Stimulated activated memory B cell treated with anti-CD40 and anti-IgM and Interleukin-4, amounts not matched to agents 10 μg/mL and 1 μg/mL and 100 μg/mL, for 72 hours (primary cell): Measurements from ENCODE around the gene SAMD8.

Experiments
- ATAC-seq: fragments of 150-1000 bp; cut with Tn5 transposase; 2 replicates; pipeline ENCODE4 v1.10.0; 2021
- H3K27ac Mint-ChIP-seq: one replicate; pipeline ENCODE4 v1.8.0; 2022; ENCODE audit warnings: mild to moderate bottlenecking, mixed read lengths
- H3K27me3 Mint-ChIP-seq: one replicate; pipeline ENCODE4 v1.8.0; 2022; ENCODE audit warnings: mixed read lengths
- H3K36me3 Mint-ChIP-seq: one replicate; pipeline ENCODE4 v1.8.0; 2022; ENCODE audit warnings: mixed read lengths
- H3K4me1 Mint-ChIP-seq: one replicate; pipeline ENCODE4 v1.8.0; 2022; ENCODE audit warnings: mixed read lengths
- H3K4me3 Mint-ChIP-seq: one replicate; pipeline ENCODE4 v1.8.0; 2022; ENCODE audit warnings: mild to moderate bottlenecking, moderate library complexity, mixed read lengths
- H3K9me3 Mint-ChIP-seq: one replicate; pipeline ENCODE4 v1.8.0; 2022; ENCODE audit warnings: mixed read lengths

The SAMD8 gene

DNA sequence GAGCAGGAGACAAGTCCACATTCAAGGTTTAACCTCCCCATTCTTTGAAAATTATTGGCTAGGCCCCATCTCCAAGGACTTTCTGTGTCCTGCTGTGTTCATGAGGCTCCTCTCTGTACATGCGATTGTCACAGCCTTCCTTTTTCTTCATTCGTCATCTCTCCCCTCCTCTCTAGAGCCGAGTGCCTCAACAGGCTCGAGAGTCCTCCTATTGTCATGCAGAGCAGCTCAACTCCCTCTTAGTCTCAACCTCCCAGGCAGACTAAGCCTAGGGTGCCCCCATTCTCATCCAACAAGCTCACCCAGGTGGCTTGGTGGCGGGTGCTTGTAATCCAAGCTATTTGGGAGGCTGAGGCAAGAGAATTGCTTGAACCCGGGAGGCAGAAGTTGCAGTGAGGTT is 35.1 kb upstream of the SAMD8 start:
- Mint-ChIP-seq H3K4me3 (no peak overlapping the region), H3K9me3 (peaks cover 2% of the 10 kb centered on the region), H3K27ac (no peak overlapping the region), H3K27me3 (no peaks in the 10 kb centered on the region), H3K4me1 (no peaks in the 10 kb centered on the region), H3K36me3 (no peaks in the 10 kb centered on the region)
- ATAC-seq = no peak

DNA sequence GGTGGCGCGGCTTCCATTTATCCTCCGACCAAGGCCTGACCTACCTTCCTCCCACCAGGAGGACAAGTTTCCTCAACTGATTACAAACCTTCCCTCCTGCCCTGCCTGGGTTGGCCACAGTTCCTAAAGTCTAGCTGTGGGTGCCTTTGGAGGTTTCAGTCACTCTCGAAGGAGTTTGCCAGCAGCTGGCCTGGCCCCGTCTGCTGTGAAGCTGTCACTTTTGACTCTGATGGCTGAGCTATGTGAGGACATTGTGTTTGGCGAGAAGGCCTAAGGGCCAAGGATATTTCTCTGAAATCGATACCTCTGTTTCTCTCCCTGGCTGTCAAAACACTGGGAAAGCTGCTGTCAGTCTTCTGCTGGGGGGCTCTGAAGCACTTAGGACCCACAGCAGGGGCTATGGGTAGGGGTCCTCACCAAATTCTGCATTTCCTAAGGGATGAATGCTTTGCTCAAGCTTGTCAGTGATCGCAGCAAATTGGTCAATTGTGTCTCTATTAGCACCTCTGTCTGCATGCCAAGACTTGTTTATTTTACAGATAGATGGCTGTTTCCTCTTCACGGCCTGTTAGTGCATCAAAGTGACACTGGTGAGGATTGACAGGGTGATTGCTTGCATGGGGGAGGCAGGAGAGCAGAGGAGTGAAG is 31.9 kb upstream of the SAMD8 start:
- Mint-ChIP-seq H3K27ac (no peak overlapping the region), H3K4me3 (no peak overlapping the region), H3K36me3 (no peaks in the 10 kb centered on the region), H3K4me1 (no peaks in the 10 kb centered on the region), H3K27me3 (no peaks in the 10 kb centered on the region), H3K9me3 (peaks cover 5% of the 10 kb centered on the region)
- no peak for ATAC-seq

GRCh38 chr10:75080554-75080953 is 30.9 kb upstream of the SAMD8 start:
- Mint-ChIP-seq H3K36me3 (no peaks in the 10 kb centered on the region), H3K27ac (no peak overlapping the region), H3K4me3 (no peak overlapping the region), H3K27me3 (no peaks in the 10 kb centered on the region), H3K9me3 (peaks cover 5% of the 10 kb centered on the region), H3K4me1 (no peaks in the 10 kb centered on the region)
- no peak for ATAC-seq

DNA sequence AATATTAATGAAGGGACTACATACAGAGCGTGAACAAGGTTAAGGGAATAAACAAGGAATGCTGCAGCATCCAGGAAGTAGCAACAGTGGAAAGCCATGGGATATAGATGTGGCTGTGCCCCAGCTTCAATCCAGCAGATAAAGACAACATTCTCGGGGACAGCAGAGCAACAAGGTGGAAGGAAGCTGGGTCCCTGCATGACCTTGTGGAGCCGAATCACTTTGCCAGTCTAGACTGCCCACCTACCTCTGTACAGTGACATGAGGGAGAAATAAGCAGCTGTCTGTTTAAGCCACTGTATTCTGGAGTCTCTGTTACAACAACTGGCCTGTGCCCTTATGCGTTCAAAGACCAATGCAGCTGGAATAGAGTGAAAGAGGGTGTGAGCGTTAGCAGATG is 30.1 kb upstream of the SAMD8 start:
- H3K27me3 Mint-ChIP-seq = no peaks in the 10 kb centered on the region
- H3K4me1 Mint-ChIP-seq = no peaks in the 10 kb centered on the region
- H3K9me3 Mint-ChIP-seq = peaks cover 5% of the 10 kb centered on the region
- no peaks in the 10 kb centered on the region for H3K36me3 Mint-ChIP-seq
- H3K27ac Mint-ChIP-seq = no peak overlapping the region
- H3K4me3 Mint-ChIP-seq = no peak overlapping the region
- ATAC-seq = no peak

GRCh38 chr10:75083972-75084833 is 27.3 kb upstream of the SAMD8 start:
- Mint-ChIP-seq H3K4me1 (no peaks in the 10 kb centered on the region), H3K36me3 (no peaks in the 10 kb centered on the region), H3K4me3 (no peak overlapping the region), H3K27me3 (no peaks in the 10 kb centered on the region), H3K27ac (no peak overlapping the region), H3K9me3 (peaks cover 5% of the 10 kb centered on the region)
- no peak for ATAC-seq

DNA sequence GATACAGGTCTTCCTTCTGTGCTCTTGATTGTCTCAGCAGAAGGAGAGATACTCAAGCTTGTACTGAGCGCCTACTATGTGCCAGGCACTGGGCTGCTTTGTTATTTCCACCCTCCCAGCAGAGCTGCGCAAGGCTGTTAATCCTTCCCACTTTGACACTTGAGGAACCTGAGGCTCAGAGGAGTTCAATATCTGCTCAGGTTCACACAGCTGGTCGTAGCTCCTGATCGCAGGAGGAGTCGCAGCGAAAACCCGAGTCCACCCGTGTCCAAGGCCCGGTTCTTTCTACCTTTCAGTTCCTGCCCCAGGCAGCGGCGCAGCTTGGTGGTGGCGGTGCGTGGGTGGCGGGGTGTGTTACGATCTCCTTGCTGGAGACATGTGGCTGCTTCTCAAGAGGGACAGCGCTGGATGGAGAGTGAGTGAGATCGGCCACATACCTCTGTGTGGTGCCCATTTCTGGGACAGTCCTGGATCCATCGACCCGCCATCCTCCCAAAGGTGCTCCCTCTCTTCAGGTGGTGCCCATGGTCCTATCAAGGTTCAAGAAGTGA is 26.5 kb upstream of the SAMD8 start:
- H3K27me3 Mint-ChIP-seq = no peaks in the 10 kb centered on the region
- H3K27ac Mint-ChIP-seq = no peak overlapping the region
- H3K9me3 Mint-ChIP-seq = peaks cover 5% of the 10 kb centered on the region
- no peak for ATAC-seq
- H3K36me3 Mint-ChIP-seq = no peaks in the 10 kb centered on the region
- H3K4me3 Mint-ChIP-seq = no peak overlapping the region
- no peaks in the 10 kb centered on the region for H3K4me1 Mint-ChIP-seq

GRCh38 chr10:75086278-75086934 is 25.1 kb upstream of the SAMD8 start:
- no peak overlapping the region for H3K4me3 Mint-ChIP-seq
- H3K27ac Mint-ChIP-seq = no peak overlapping the region
- H3K9me3 Mint-ChIP-seq = peaks cover 3% of the 10 kb centered on the region
- no peak for ATAC-seq
- no peaks in the 10 kb centered on the region for H3K36me3 Mint-ChIP-seq
- no peaks in the 10 kb centered on the region for H3K27me3 Mint-ChIP-seq
- no peaks in the 10 kb centered on the region for H3K4me1 Mint-ChIP-seq

- ATAC-seq = no peak
- H3K9me3 Mint-ChIP-seq = no peaks in the 10 kb centered on the region
- no peaks in the 10 kb centered on the region for H3K27me3 Mint-ChIP-seq
- no peak overlapping the region for H3K4me3 Mint-ChIP-seq
- H3K4me1 Mint-ChIP-seq = no peaks in the 10 kb centered on the region
- H3K36me3 Mint-ChIP-seq = no peaks in the 10 kb centered on the region
- no peak overlapping the region for H3K27ac Mint-ChIP-seq
Measured at GRCh38 chr10:75088640-75089039, 22.8 kb upstream of the SAMD8 start.

DNA sequence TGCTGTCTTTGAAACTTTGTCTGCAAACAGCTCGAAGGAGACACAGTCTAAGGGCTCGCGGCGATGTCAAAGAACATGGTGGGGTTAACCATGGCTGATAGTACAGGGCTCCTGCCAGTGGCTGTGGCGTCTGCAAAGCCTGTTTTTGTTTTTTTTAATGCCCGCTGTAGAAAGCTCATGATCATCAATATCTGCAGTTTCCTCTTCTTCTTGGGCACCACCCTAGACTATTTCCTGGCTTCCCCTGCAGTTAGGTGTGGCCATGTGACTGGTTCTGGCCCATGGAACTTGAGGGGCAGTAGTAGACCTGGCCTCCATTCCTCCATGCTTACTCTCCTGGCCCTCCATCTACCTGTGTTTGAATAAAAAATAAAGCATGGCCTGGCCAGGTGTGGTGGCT is 21.8 kb upstream of the SAMD8 start:
- no peaks in the 10 kb centered on the region for H3K4me1 Mint-ChIP-seq
- H3K36me3 Mint-ChIP-seq = no peaks in the 10 kb centered on the region
- H3K4me3 Mint-ChIP-seq = no peak overlapping the region
- no peaks in the 10 kb centered on the region for H3K9me3 Mint-ChIP-seq
- H3K27me3 Mint-ChIP-seq = no peaks in the 10 kb centered on the region
- no peak overlapping the region for H3K27ac Mint-ChIP-seq
- no peak for ATAC-seq

GRCh38 chr10:75091146-75091545 is 20.3 kb upstream of the SAMD8 start:
- Mint-ChIP-seq H3K36me3 (no peaks in the 10 kb centered on the region), H3K27ac (no peak overlapping the region)

GRCh38 chr10:75094465-75094864 is 17.0 kb upstream of the SAMD8 start:
- no peak overlapping the region for H3K4me3 Mint-ChIP-seq
- H3K9me3 Mint-ChIP-seq = no peaks in the 10 kb centered on the region
- H3K36me3 Mint-ChIP-seq = no peaks in the 10 kb centered on the region
- peaks cover 1% of the 10 kb centered on the region for H3K4me1 Mint-ChIP-seq
- no peak overlapping the region for H3K27ac Mint-ChIP-seq
- H3K27me3 Mint-ChIP-seq = peaks cover 7% of the 10 kb centered on the region
- no peak for ATAC-seq

More at GRCh38 chr10:75091146-75091545, 20.3 kb upstream of the SAMD8 start:
- H3K4me3 Mint-ChIP-seq = no peak overlapping the region
- ATAC-seq = no peak
- peaks cover 7% of the 10 kb centered on the region for H3K27me3 Mint-ChIP-seq
- H3K4me1 Mint-ChIP-seq = no peaks in the 10 kb centered on the region
- no peaks in the 10 kb centered on the region for H3K9me3 Mint-ChIP-seq

GRCh38 chr10:75095631-75096030 is 15.8 kb upstream of the SAMD8 start:
- Mint-ChIP-seq H3K27me3 (peaks cover 7% of the 10 kb centered on the region), H3K4me1 (peaks cover 12% of the 10 kb centered on the region), H3K27ac (no peak overlapping the region), H3K36me3 (no peaks in the 10 kb centered on the region), H3K4me3 (no peak overlapping the region), H3K9me3 (no peaks in the 10 kb centered on the region)
- no peak for ATAC-seq

GRCh38 chr10:75096749-75097148 is 14.7 kb upstream of the SAMD8 start:
- Mint-ChIP-seq H3K27ac (no peak overlapping the region), H3K4me3 (no peak overlapping the region), H3K36me3 (no peaks in the 10 kb centered on the region)

GRCh38 chr10:75097666-75098285 is 13.7 kb upstream of the SAMD8 start:
- no peak overlapping the region for H3K27ac Mint-ChIP-seq
- no peak overlapping the region for H3K4me3 Mint-ChIP-seq
- H3K4me1 Mint-ChIP-seq = peaks cover 14% of the 10 kb centered on the region
- ATAC-seq = no peak
- no peaks in the 10 kb centered on the region for H3K36me3 Mint-ChIP-seq
- H3K9me3 Mint-ChIP-seq = no peaks in the 10 kb centered on the region
- peaks cover 7% of the 10 kb centered on the region for H3K27me3 Mint-ChIP-seq

More at GRCh38 chr10:75096749-75097148, 14.7 kb upstream of the SAMD8 start:
- no peak for ATAC-seq
- Mint-ChIP-seq H3K9me3 (no peaks in the 10 kb centered on the region), H3K27me3 (peaks cover 7% of the 10 kb centered on the region), H3K4me1 (peaks cover 14% of the 10 kb centered on the region)
